RWPE2 (cell line): ENCODE data around the gene SCYL1.

Experiments used
- ATAC-seq: fragments of 200-7000 bp; cut with Tn5 transposase; 3 replicates; pipeline ENCODE4 v1.9.1; 2021; ENCODE audit warnings: low read depth
- DNase-seq: peaks from one replicate; pipeline ENCODE4 v3.0.0-alpha.2; 2020; ENCODE audit warnings: low spot score
- H3K27ac ChIP-seq: fragments of 450-650 bp; 2 replicates; pipeline ENCODE4 v1.5.1; 2017; ENCODE audit warnings: mild to moderate bottlenecking; ENCODE audit not compliant: poor library complexity, severe bottlenecking
- H3K27me3 ChIP-seq: fragments of 250-450 bp; sonication (Bioruptor Pico); 2 replicates; pipeline ENCODE4 v1.5.1; 2021; ENCODE audit warnings: mild to moderate bottlenecking, moderate library complexity; ENCODE audit not compliant: insufficient read depth, poor library complexity, severe bottlenecking
- H3K36me3 ChIP-seq: fragments of 250-450 bp; sonication (Bioruptor Pico); 2 replicates; pipeline ENCODE4 v1.5.1; 2020; ENCODE audit warnings: low read depth, mild to moderate bottlenecking, moderate library complexity
- H3K4me1 ChIP-seq: fragments of 250-450 bp; sonication (Bioruptor Pico); 2 replicates; pipeline ENCODE4 v1.5.1; 2021; ENCODE audit warnings: mild to moderate bottlenecking, moderate library complexity; ENCODE audit not compliant: insufficient read depth, poor library complexity, severe bottlenecking
- H3K4me3 ChIP-seq: fragments of 250-450 bp; sonication (Bioruptor Pico); 2 replicates; pipeline ENCODE4 v1.5.1; 2021; ENCODE audit warnings: mild to moderate bottlenecking, moderate library complexity; ENCODE audit not compliant: severe bottlenecking
- H3K9me3 ChIP-seq: fragments of 250-450 bp; sonication (Bioruptor Pico); 2 replicates; pipeline ENCODE4 v1.5.1; 2021; ENCODE audit warnings: mild to moderate bottlenecking, moderate library complexity; ENCODE audit not compliant: severe bottlenecking
- CTCF ChIP-seq: fragments of 450-650 bp; IDR thresholded peaks from one replicate; pipeline ENCODE4 v1.5.1; 2017; ENCODE audit warnings: mild to moderate bottlenecking, moderate library complexity; ENCODE audit not compliant: poor library complexity, severe bottlenecking

The SCYL1 gene

DNA sequence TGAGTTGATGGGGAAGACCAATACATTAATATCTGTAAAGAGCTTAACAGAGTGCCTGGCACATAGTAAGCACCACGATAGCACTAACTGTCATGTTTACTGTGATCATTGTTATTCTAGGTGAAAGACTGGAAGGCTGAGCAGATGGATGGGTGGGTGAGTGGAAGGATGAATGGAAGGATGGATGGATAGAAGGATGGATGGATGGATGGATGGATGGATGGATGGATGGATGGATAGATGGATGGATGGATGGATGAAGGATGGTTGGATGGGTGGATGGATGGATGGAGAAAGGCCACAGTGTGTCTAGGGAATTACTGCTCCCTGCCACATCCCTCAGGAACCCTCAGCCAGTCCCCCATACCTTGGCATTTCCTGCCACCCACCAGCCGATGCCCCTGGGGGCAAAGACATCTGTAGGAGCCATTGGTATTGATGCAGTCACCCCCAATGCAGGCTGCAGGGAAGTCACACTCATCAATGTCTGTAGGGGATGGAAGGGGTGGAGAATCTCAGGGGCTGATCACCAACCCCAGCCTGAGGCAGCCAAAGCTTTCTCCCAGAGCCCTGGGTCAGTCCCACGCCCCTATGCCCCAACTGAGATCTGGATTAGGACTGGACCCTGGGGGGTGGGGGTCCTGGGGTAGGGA, 18.0 kb downstream of the SCYL1 start:
- Histone ChIP-seq H3K27me3 (no peaks in the 10 kb centered on the region), H3K4me3 (no peak overlapping the region), H3K27ac (no peak overlapping the region), H3K9me3 (no peaks in the 10 kb centered on the region), H3K36me3 (peaks cover 7% of the 10 kb centered on the region), H3K4me1 (peaks cover 11% of the 10 kb centered on the region)
- TF ChIP-seq CTCF = no peak
- ATAC-seq = no peak
- no peak for DNase-seq

GRCh38 chr11:65545853-65546216, 21.0 kb downstream of the SCYL1 start:
- no peak overlapping the region for H3K4me3 ChIP-seq
- no peak for DNase-seq
- no peaks in the 10 kb centered on the region for H3K9me3 ChIP-seq
- no peaks in the 10 kb centered on the region for H3K27me3 ChIP-seq
- no peak for ATAC-seq
- peaks cover 11% of the 10 kb centered on the region for H3K4me1 ChIP-seq
- TF ChIP-seq CTCF = no peak
- H3K36me3 ChIP-seq = peaks cover 4% of the 10 kb centered on the region; the same call in 1 of the 2 replicates
- H3K27ac ChIP-seq = no peak overlapping the region

DNA sequence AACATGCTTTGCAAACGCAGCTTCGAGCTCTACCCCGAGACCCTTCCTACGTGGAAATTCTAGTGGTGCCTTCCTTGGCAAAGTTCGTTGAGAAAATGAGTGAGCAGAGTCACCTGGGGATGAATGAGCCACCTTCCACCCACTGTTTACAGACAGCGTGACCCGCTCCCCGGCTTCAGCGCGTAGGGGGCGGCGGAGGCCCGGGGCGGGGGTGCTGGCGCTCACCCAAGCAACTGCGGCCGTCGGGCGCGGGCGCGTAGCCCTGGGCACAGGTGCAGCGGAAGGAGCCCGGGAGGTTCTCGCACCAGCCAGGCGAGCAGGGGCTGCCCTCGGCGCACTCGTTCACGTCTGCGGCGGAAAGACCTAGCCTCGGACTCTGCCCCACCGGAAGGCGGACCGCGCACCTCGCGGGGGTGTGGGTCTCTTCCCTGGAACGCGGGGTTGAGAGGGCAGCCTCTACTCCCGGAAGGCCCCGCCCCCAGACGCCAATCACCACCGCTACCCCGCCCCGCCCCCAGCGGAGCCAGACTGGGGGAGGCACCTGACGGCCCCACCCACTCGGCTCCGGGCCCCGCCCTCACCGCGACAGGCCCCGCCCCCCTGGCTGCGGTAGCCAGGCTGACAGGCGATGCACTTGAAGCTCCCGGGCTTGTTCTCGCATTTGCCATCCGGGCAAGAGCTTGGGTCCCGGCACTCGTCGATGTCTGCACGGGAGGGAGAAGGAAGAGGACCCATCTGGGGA, 21.5 kb downstream of the SCYL1 start:
- Histone ChIP-seq H3K27ac (no peak overlapping the region), H3K36me3 (peaks cover 4% of the 10 kb centered on the region; the same call in 1 of the 2 replicates), H3K4me1 (peaks cover 7% of the 10 kb centered on the region), H3K9me3 (no peaks in the 10 kb centered on the region), H3K27me3 (no peaks in the 10 kb centered on the region), H3K4me3 (peak overlapping the region; percentile 5)
- ATAC-seq (peak; percentile 69), DNase-seq (no peak)
- TF ChIP-seq CTCF = no peak

- Histone ChIP-seq H3K4me1 (no peaks in the 10 kb centered on the region), H3K36me3 (peaks cover 4% of the 10 kb centered on the region; the same call in 1 of the 2 replicates), H3K4me3 (no peak overlapping the region), H3K9me3 (no peaks in the 10 kb centered on the region), H3K27me3 (no peaks in the 10 kb centered on the region), H3K27ac (no peak overlapping the region)
- no peak for ATAC-seq
- no peak for TF ChIP-seq CTCF
- no peak for DNase-seq
These were observed 22.7 kb downstream of the SCYL1 start for GRCh38 chr11:65547446-65548125.
